SK-N-SH (cell line): ENCODE measurements around the gene ALDH16A1. TPM values are rescaled to one million over a fixed set of nuclear protein-coding genes. Genes with fewer than 3 reads are reported as not detected.
A peak's percentile ranks its signal among the peaks of the same experiment; 100 is the strongest.

Source experiments
- CTCF ChIA-PET: fragments of 300-600, 350-600 bp; formaldehyde crosslinking; extraction: SDS; loops from one replicate; lab custom pipeline; 2021; lab: Yijun Ruan, JAX
- POLR2A ChIA-PET: fragments of 350-600 bp; sonication (Branson Sonifier 250); formaldehyde crosslinking; extraction: SDS; loops from one replicate; lab custom pipeline; 2020; ENCODE audit warnings: antibody characterized with exemption, inconsistent platforms; lab: Yijun Ruan, JAX
- DNase-seq: peaks from one replicate; pipeline ENCODE4 v3.0.0; 2012
- H2AFZ ChIP-seq: fragments of 200-600 bp; sonication (generic); 2 replicates; pipeline ENCODE4 v1.8.1; 2016; ENCODE audit warnings: antibody characterized with exemption, mild to moderate bottlenecking, low read depth
- H3F3A ChIP-seq: fragments of 200-600 bp; sonication (generic); replicated peaks from 2 replicates; pipeline ENCODE3; 2016; ENCODE audit warnings: antibody characterized with exemption, mild to moderate bottlenecking; ENCODE audit not compliant: insufficient read depth
- H3K27ac ChIP-seq, 2 experiments: fragments of 200-500 bp in 1 of 2; fragments of 200-600 bp in 1 of 2; sonication (Bioruptor generic) in 1 of 2; sonication (generic), shearing (Covaris generic) in 1 of 2; 2 replicates each; pipeline versions ENCODE4 v1.5.1 to v1.6.1; 2014 to 2016; ENCODE audit warnings: low read depth in 2 of 2, inconsistent platforms in 1 of 2, low read length in 1 of 2, mild to moderate bottlenecking in 1 of 2, mixed read lengths in 1 of 2
- H3K27me3 ChIP-seq: fragments of 200-600 bp; sonication (generic), shearing (Covaris generic); 2 replicates; pipeline ENCODE4 v1.6.1; 2016; ENCODE audit warnings: mixed run types; ENCODE audit not compliant: insufficient read depth
- H3K36me3 ChIP-seq, 2 experiments: fragments of 200-500 bp in 1 of 2; fragments of 200-600 bp in 1 of 2; sonication (Bioruptor generic) in 1 of 2; sonication (generic) in 1 of 2; replicated peaks in 1 of 2; 2 replicates each; pipeline versions ENCODE3 to v1.5.1; 2014 to 2016; ENCODE audit warnings: low read length in 1 of 2, mild to moderate bottlenecking in 1 of 2; ENCODE audit not compliant: insufficient read depth in 2 of 2, control insufficient read depth in 1 of 2
- H3K4me1 ChIP-seq, 2 experiments: fragments of 200-500 bp in 1 of 2; fragments of 200-600 bp in 1 of 2; sonication (Bioruptor generic) in 1 of 2; sonication (generic), shearing (Covaris generic) in 1 of 2; 2 replicates each; pipeline versions ENCODE4 v1.5.1 to v1.6.1; 2014 to 2016; ENCODE audit warnings: low read depth in 1 of 2, low read length in 1 of 2, mixed run types in 1 of 2; ENCODE audit not compliant: insufficient read depth in 2 of 2, control insufficient read depth in 1 of 2
- H3K4me2 ChIP-seq: fragments of 200-600 bp; sonication (generic), shearing (Covaris generic); 2 replicates; pipeline ENCODE4 v1.6.1; 2017; ENCODE audit warnings: mixed run types
- H3K4me3 ChIP-seq, 2 experiments: fragments of 200-500 bp in 1 of 2; fragments of 200-600 bp in 1 of 2; sonication (Bioruptor generic) in 1 of 2; sonication (generic), shearing (Covaris generic) in 1 of 2; 2 replicates each; pipeline versions ENCODE4 v1.5.1 to v1.8.1; 2014 to 2016; ENCODE audit warnings: low read depth in 2 of 2, inconsistent platforms in 1 of 2, low read length in 1 of 2, mild to moderate bottlenecking in 1 of 2, mixed read lengths in 1 of 2, moderate library complexity in 1 of 2
- H3K79me2 ChIP-seq: fragments of 200-600 bp; sonication (generic); 2 replicates; pipeline ENCODE4 v1.8.1; 2017; ENCODE audit warnings: mild to moderate bottlenecking; ENCODE audit not compliant: insufficient read depth
- H3K9ac ChIP-seq: fragments of 200-600 bp; sonication (generic); 2 replicates; pipeline ENCODE4 v1.6.1; 2017; ENCODE audit warnings: mixed run types
- H3K9me2 ChIP-seq: fragments of 200-600 bp; sonication (generic); 2 replicates; pipeline ENCODE4 v1.6.1; 2017; ENCODE audit warnings: mixed run types
- H3K9me3 ChIP-seq: fragments of 200-600 bp; sonication (generic); 2 replicates; pipeline ENCODE4 v1.6.1; 2017; ENCODE audit warnings: mixed run types, mild to moderate bottlenecking, moderate library complexity
- H4K20me1 ChIP-seq: fragments of 200-600 bp; sonication (generic); 2 replicates; pipeline ENCODE4 v1.6.1; 2017; ENCODE audit warnings: mild to moderate bottlenecking, mixed run types; ENCODE audit not compliant: insufficient read depth
- CHD2 ChIP-seq: fragments of 150-350 bp; IDR thresholded peaks from 2 replicates; pipeline ENCODE4 v1.6.1; 2018; ENCODE audit warnings: low read length; ENCODE audit not compliant: partially characterized antibody
- FOSL2 ChIP-seq: IDR thresholded peaks from 2 replicates; pipeline ENCODE4 v1.4.0; 2012; ENCODE audit warnings: low read depth, mild to moderate bottlenecking, moderate library complexity, borderline replicate concordance
- FOXJ3 ChIP-seq: sonication (generic); formaldehyde crosslinking; IDR thresholded peaks from 2 replicates; pipeline ENCODE4 v1.5.1; 2020; ENCODE audit warnings: mild to moderate bottlenecking, missing genetic modification reagents
- GABPA ChIP-seq: IDR thresholded peaks from 2 replicates; pipeline ENCODE4 v1.4.0; 2012; ENCODE audit warnings: low read depth, mild to moderate bottlenecking
- GATA2 ChIP-seq: sonication (generic); formaldehyde crosslinking; IDR thresholded peaks from 2 replicates; pipeline ENCODE4 v1.5.0; 2020; ENCODE audit warnings: mild to moderate bottlenecking, missing genetic modification reagents
- JUND ChIP-seq: IDR thresholded peaks from 2 replicates; pipeline ENCODE4 v1.4.0; 2012
- MEF2A ChIP-seq: IDR thresholded peaks from 2 replicates; pipeline ENCODE4 v1.4.0; 2012; ENCODE audit warnings: low read depth, borderline replicate concordance
- MXI1 ChIP-seq: IDR thresholded peaks from 2 replicates; pipeline ENCODE4 v1.6.1; 2012; ENCODE audit warnings: mild to moderate bottlenecking, low read depth, low read length, improper control_type of control experiment
- NFIC ChIP-seq: IDR thresholded peaks from 2 replicates; pipeline ENCODE4 v1.4.0; 2012; ENCODE audit warnings: borderline replicate concordance
- NRF1 ChIP-seq: IDR thresholded peaks from 2 replicates; pipeline ENCODE4 v1.6.1; 2012; ENCODE audit warnings: low read depth, mild to moderate bottlenecking, low read length
- RFX5 ChIP-seq: IDR thresholded peaks from 2 replicates; pipeline ENCODE4 v1.6.1; 2012; ENCODE audit warnings: mild to moderate bottlenecking, improper control_type of control experiment, low read length
- TAF1 ChIP-seq: IDR thresholded peaks from 2 replicates; pipeline ENCODE4 v1.6.1; 2012; ENCODE audit warnings: low read depth, mild to moderate bottlenecking, low read length, moderate library complexity, borderline replicate concordance
- TCF12 ChIP-seq: IDR thresholded peaks from 2 replicates; pipeline ENCODE4 v1.4.0; 2012
- TEAD4 ChIP-seq: IDR thresholded peaks from 2 replicates; pipeline ENCODE4 v1.4.0; 2012; ENCODE audit warnings: mild to moderate bottlenecking, borderline replicate concordance; ENCODE audit not compliant: insufficient read depth
- YY1 ChIP-seq: IDR thresholded peaks from 2 replicates; pipeline ENCODE4 v1.4.0; 2012; ENCODE audit warnings: low read depth, mild to moderate bottlenecking
- WGBS: methylation state at CpG from one replicate; pipeline ENCODE4 v1.1.6; 2017; ENCODE audit warnings: low lambda C conversion rate; 5-methylcytosine and 5-hydroxymethylcytosine counted together
- polyA plus RNA-seq, 3 experiments: library from polyadenylated mRNA; depleted of rRNA; stranded (reverse); fragments of >200 nt; gene quantifications; 2 replicates each; pipeline ENCODE4 v1.2.3, GENCODE V29; 2012
- TF ChIP-seq, protein P1 (sequence below): fragments of 150-350 bp; IDR thresholded peaks from 2 replicates; pipeline ENCODE4 v1.6.1; 2016; ENCODE audit warnings: mild to moderate bottlenecking, low read depth, low read length
- TF ChIP-seq, protein P2 (sequence below): IDR thresholded peaks from 2 replicates; pipeline ENCODE4 v1.4.0; 2012; ENCODE audit warnings: low read depth, borderline replicate concordance
- TF ChIP-seq, protein P3 (sequence below): IDR thresholded peaks from 2 replicates; pipeline ENCODE4 v1.4.0; 2012; ENCODE audit warnings: low read depth, borderline replicate concordance
- TF ChIP-seq, protein P4 (sequence below): IDR thresholded peaks from 2 replicates; pipeline ENCODE4; 2012
- TF ChIP-seq, protein P5 (sequence below): fragments of 150-350 bp; IDR thresholded peaks from 2 replicates; pipeline ENCODE4 v1.6.1; 2017; ENCODE audit warnings: antibody characterized with exemption, low read length, low read depth, borderline replicate concordance

Gene ALDH16A1
- polyA plus RNA-seq, 1 of the 3 experiments (the other 2 are of a cell fraction) = 15.7 TPM

DNA sequence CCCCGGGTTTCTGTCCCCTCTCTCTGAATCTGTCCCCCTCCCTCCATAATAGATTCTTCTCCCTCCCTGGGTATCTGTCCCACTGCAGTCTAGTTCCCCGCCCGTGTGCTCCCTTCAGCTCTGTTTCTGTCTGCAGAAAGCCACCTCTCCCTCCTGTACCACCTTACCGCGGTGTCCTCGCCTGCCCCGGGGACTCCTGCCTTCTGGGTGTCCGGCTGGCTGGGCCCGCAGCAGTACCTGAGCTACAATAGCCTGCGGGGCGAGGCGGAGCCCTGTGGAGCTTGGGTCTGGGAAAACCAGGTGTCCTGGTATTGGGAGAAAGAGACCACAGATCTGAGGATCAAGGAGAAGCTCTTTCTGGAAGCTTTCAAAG, 60.7 kb downstream of the ALDH16A1 start:
- Histone ChIP-seq H2AFZ (peak overlapping the region; percentile 92; the same call in 1 of the 2 replicates), H3K27me3 (no peaks in the 10 kb centered on the region), H3K4me3 (peak overlapping the region; percentile 60 to 78), H3K36me3 (no peaks in the 10 kb centered on the region), H3K9me2 (no peaks in the 10 kb centered on the region), H3K4me2 (peak overlapping the region; percentile 99), H3F3A (no peaks in the 10 kb centered on the region), H3K4me1 (peaks cover 0 to 9% of the 10 kb centered on the region in 2 experiments; a peak in 1 of 4 replicates), H3K9me3 (no peaks in the 10 kb centered on the region)
- ChIA-PET POLR2A (interaction anchor here (1.5 kb wide), 1 partner anchor 18 kb away, joined by 6 read pairs; the partner anchor contains the start of gene RPS11), CTCF (interaction anchor here (0.6 to 2.2 kb wide), 8 partner anchors 10 to 56 kb away, joined by 3 to 11 read pairs (median 4); partner anchors contain the start of gene RCN3)
- TF ChIP-seq, protein P1, sequence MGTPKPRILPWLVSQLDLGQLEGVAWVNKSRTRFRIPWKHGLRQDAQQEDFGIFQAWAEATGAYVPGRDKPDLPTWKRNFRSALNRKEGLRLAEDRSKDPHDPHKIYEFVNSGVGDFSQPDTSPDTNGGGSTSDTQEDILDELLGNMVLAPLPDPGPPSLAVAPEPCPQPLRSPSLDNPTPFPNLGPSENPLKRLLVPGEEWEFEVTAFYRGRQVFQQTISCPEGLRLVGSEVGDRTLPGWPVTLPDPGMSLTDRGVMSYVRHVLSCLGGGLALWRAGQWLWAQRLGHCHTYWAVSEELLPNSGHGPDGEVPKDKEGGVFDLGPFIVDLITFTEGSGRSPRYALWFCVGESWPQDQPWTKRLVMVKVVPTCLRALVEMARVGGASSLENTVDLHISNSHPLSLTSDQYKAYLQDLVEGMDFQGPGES = no peak
- no peak for TF ChIP-seq FOXJ3
- no peak for TF ChIP-seq NRF1
- TF ChIP-seq MXI1 = no peak
- no peak for TF ChIP-seq CHD2
- TF ChIP-seq RFX5 = no peak
- TF ChIP-seq, protein P2, sequence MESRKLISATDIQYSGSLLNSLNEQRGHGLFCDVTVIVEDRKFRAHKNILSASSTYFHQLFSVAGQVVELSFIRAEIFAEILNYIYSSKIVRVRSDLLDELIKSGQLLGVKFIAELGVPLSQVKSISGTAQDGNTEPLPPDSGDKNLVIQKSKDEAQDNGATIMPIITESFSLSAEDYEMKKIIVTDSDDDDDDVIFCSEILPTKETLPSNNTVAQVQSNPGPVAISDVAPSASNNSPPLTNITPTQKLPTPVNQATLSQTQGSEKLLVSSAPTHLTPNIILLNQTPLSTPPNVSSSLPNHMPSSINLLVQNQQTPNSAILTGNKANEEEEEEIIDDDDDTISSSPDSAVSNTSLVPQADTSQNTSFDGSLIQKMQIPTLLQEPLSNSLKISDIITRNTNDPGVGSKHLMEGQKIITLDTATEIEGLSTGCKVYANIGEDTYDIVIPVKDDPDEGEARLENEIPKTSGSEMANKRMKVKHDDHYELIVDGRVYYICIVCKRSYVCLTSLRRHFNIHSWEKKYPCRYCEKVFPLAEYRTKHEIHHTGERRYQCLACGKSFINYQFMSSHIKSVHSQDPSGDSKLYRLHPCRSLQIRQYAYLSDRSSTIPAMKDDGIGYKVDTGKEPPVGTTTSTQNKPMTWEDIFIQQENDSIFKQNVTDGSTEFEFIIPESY = no peak
- TF ChIP-seq YY1 = no peak
- TF ChIP-seq TAF1 = no peak
- no peak for TF ChIP-seq TCF12
- TF ChIP-seq, protein P3, sequence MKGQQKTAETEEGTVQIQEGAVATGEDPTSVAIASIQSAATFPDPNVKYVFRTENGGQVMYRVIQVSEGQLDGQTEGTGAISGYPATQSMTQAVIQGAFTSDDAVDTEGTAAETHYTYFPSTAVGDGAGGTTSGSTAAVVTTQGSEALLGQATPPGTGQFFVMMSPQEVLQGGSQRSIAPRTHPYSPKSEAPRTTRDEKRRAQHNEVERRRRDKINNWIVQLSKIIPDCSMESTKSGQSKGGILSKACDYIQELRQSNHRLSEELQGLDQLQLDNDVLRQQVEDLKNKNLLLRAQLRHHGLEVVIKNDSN = no peak
- no peak for TF ChIP-seq GATA2
- no peak for TF ChIP-seq TEAD4
- TF ChIP-seq GABPA = no peak
- TF ChIP-seq MEF2A = no peak
- TF ChIP-seq, protein P4, sequence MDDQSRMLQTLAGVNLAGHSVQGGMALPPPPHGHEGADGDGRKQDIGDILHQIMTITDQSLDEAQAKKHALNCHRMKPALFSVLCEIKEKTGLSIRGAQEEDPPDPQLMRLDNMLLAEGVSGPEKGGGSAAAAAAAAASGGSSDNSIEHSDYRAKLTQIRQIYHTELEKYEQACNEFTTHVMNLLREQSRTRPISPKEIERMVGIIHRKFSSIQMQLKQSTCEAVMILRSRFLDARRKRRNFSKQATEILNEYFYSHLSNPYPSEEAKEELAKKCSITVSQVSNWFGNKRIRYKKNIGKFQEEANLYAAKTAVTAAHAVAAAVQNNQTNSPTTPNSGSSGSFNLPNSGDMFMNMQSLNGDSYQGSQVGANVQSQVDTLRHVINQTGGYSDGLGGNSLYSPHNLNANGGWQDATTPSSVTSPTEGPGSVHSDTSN = no peak
- TF ChIP-seq NFIC = no peak
- TF ChIP-seq, protein P5, sequence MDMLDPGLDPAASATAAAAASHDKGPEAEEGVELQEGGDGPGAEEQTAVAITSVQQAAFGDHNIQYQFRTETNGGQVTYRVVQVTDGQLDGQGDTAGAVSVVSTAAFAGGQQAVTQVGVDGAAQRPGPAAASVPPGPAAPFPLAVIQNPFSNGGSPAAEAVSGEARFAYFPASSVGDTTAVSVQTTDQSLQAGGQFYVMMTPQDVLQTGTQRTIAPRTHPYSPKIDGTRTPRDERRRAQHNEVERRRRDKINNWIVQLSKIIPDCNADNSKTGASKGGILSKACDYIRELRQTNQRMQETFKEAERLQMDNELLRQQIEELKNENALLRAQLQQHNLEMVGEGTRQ = no peak
- TF ChIP-seq JUND = no peak
- TF ChIP-seq FOSL2 = no peak
- TF ChIP-seq, all 33 proteins: peak for 0
- Histone ChIP-seq H3K79me2 (no peaks in the 10 kb centered on the region), H3K27ac (no peak overlapping the region), H3K9ac (peak overlapping the region; percentile 78), H4K20me1 (no peaks in the 10 kb centered on the region)
- WGBS = 57% methylated on average over 12 of the region's 12 CpGs
- peak; percentile 42 for DNase-seq
